Measurements from ENCODE around the gene HFM1.

HFM1 gene

DNA sequence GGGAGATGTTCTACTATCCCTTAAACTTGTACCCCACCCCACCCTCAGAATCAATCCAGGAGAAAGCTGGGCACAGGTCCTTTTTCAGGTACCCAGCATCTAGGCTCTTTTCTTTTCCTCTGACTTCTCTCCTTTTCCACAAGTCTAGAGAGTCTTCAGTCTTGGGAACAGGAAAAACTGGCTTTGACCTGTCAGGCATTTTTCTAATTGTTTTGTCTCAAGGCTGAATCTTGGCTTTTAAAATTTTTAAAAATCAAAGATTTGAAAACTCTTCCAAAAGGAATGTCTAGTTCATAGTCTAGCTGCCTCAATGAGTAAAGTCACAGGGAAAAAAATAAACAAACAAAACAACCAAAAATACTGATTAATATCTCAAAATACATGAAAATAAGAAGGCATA lies 161.5 kb downstream of the HFM1 start:
- no peak for DNase-seq

DNA sequence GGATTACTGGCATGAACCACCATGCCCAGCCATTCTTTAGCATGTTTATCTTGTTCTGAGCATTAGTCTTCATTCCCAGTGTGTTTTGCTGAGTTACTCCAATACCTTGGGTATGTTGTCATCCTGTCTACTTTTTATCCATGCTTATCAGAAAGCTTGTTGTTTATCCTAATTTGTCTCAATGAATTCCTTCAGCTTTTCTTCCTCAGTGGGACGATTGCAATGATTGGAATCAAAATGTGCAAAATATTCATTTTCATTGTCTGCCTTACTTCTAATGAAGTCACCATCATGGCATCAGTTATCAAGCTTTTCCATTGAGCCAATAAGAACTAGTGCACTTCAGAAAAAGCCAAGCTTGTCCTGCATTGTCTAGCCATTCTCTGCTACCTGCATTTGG lies 170.5 kb downstream of the HFM1 start:
- no peak for DNase-seq

DNA sequence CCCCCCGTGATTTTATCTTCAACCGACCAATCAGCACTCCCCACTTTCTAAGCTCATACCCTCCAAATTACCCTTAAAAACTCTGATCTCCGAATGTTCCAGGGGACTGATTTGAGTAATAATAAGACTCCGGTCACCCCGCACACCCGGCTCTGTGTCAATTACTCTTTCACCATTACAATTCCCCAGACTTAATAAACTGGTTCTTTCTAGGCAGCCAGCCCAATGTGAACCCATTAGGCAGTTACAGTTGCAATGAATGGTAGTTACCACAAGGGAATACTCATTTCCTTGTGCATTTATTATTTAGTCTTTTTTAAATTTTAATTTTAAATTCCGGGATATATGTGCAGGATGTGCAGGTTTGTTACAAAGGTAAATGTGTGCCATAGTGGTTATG lies 177.9 kb downstream of the HFM1 start:
- DNase-seq = no peak

DNA sequence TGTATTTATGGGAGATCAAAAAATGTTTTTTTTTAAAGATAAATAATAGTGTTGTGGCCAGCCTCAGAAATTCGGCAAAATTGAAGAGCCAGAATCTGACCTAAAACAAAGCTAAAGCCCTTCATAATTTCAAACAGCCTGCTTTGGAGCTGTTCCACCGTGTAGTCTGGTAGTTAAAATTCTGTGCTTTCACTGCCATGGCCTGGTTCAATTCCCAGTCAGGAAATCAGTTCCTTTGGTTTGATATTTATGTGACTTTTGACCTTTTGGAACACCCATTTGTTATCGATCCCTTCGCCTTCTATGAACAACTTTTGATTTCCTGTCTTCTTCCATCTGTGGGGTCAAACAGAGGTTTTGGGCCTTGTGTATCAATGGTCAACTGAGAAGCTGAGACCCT lies 179.8 kb downstream of the HFM1 start:
- no peak for DNase-seq

DNA sequence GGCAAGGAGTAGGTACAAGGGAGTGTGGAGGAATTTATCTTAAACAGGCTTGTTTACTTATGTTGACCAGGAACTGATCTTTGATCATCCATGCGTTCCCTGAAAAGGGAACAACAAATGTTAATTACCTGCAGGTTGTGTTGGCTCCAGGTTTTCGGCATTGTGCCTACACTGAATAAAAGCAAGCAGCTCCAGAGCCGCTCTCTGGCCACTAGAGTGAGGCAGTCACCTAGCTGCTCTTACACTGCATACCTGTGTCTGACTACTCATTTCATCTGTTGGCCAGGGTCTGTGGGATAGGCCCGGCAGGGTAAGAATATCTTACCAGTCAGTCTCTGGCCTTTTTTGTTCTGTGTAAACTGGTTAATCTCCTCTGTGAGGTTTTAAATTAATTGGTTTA lies 183.6 kb downstream of the HFM1 start:
- no peak for DNase-seq

DNA sequence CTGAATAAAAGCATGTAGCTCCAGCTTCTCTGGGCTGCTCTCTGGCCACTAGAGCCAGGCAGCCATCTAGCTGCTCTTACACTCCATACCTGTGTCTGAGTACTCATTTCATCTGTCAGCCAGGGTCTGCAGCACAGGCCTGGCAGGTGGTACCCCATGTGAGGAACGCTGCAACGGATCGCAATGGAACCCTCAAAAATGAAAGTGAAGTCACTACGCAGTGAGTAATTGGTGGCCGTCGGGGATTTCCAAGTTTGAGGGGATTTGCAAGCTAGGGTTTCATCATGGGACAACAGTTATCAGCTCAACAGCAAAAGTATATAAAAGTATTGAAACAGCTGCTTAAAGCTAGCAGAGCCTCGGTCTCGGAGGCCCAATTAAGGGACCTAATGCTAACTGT lies 186.7 kb downstream of the HFM1 start:
- no peak for DNase-seq
